GM21381 (cell line): ENCODE measurements around the gene USP17L26.
"Not testable (repeated sequence)": the region's sequence is repeated elsewhere in the genome, so short reads cannot be mapped to it uniquely, and the experiment has no call there.

Source experiments
- ATAC-seq: cut with Tn5 transposase; IDR thresholded peaks from one replicate; pipeline ENCODE4 v1.9.1; 2021; ENCODE audit warnings: mild to moderate bottlenecking, moderate library complexity; ENCODE audit not compliant: unreplicated experiment

USP17L26 gene, protein sequence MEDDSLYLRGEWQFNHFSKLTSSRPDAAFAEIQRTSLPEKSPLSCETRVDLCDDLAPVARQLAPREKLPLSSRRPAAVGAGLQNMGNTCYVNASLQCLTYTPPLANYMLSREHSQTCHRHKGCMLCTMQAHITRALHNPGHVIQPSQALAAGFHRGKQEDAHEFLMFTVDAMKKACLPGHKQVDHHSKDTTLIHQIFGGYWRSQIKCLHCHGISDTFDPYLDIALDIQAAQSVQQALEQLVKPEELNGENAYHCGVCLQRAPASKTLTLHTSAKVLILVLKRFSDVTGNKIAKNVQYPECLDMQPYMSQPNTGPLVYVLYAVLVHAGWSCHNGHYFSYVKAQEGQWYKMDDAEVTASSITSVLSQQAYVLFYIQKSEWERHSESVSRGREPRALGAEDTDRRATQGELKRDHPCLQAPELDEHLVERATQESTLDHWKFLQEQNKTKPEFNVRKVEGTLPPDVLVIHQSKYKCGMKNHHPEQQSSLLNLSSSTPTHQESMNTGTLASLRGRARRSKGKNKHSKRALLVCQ

DNA sequence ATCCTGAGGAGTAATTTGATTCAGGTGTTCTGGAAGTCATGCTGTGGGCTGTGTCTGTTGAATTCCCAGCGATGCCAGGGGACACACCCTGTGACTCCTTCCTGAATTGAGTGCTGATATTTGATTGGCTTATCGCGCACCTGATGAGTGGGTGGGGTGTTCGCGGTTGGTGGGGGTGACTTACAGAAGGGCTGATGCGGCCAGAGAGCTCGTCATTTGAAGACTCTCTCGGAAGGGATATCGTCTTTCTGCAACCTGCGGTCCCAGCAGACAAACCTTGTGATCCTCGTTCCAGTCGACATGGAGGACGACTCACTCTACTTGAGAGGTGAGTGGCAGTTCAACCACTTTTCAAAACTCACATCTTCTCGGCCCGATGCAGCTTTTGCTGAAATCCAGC, at the start of gene USP17L26:
USP17L26 (plus strand) TSS at position 301 of the 400 bp plus-strand sequence; CDS start at position 301, 0 bp downstream.
- not testable (repeated sequence) for ATAC-seq

DNA sequence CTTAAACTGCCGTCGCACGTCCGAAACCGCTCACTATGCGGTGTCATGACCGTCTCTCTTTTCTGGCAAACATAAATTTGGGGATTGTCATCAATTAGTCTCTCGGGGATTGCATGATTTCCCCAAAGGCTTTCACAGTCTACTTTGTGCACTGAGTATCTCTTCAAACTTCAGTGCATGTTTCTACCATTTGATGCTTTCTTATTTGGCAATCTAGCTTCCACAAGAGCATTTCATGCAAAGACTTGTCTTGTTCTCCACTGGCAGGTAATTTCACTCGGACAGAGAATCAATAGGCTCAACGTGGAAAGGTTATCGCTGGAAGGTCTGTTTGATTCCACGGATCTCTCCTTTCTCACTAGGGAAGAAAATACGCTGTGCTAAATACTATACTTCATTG, 10.3 kb upstream of the USP17L26 start:
- not testable (repeated sequence) for ATAC-seq

DNA sequence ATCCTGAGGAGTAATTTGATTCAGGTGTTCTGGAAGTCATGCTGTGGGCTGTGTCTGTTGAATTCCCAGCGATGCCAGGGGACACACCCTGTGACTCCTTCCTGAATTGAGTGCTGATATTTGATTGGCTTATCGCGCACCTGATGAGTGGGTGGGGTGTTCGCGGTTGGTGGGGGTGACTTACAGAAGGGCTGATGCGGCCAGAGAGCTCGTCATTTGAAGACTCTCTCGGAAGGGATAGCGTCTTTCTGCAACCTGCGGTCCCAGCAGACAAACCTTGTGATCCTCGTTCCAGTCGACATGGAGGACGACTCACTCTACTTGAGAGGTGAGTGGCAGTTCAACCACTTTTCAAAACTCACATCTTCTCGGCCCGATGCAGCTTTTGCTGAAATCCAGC, 9.6 kb upstream of the USP17L26 start, which contains the start of gene USP17L24:
USP17L24 (plus strand) TSS at position 301 of the 400 bp plus-strand sequence; CDS start at position 301, 0 bp downstream.
- not testable (repeated sequence) for ATAC-seq

DNA sequence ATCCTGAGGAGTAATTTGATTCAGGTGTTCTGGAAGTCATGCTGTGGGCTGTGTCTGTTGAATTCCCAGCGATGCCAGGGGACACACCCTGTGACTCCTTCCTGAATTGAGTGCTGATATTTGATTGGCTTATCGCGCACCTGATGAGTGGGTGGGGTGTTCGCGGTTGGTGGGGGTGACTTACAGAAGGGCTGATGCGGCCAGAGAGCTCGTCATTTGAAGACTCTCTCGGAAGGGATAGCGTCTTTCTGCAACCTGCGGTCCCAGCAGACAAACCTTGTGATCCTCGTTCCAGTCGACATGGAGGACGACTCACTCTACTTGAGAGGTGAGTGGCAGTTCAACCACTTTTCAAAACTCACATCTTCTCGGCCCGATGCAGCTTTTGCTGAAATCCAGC, 4.8 kb upstream of the USP17L26 start, which contains the start of gene USP17L25:
USP17L25 (plus strand) TSS at position 301 of the 400 bp plus-strand sequence; CDS start at position 301, 0 bp downstream.
- not testable (repeated sequence) for ATAC-seq

DNA sequence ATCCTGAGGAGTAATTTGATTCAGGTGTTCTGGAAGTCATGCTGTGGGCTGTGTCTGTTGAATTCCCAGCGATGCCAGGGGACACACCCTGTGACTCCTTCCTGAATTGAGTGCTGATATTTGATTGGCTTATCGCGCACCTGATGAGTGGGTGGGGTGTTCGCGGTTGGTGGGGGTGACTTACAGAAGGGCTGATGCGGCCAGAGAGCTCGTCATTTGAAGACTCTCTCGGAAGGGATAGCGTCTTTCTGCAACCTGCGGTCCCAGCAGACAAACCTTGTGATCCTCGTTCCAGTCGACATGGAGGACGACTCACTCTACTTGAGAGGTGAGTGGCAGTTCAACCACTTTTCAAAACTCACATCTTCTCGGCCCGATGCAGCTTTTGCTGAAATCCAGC, 4.6 kb downstream of the USP17L26 start, which contains the start of gene USP17L5:
USP17L5 (plus strand) TSS at position 301 of the 400 bp plus-strand sequence; CDS start at position 301, 0 bp downstream.
- not testable (repeated sequence) for ATAC-seq

DNA sequence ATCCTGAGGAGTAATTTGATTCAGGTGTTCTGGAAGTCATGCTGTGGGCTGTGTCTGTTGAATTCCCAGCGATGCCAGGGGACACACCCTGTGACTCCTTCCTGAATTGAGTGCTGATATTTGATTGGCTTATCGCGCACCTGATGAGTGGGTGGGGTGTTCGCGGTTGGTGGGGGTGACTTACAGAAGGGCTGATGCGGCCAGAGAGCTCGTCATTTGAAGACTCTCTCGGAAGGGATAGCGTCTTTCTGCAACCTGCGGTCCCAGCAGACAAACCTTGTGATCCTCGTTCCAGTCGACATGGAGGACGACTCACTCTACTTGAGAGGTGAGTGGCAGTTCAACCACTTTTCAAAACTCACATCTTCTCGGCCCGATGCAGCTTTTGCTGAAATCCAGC, 9.4 kb downstream of the USP17L26 start, which contains the start of gene USP17L27:
USP17L27 (plus strand) TSS at position 301 of the 400 bp plus-strand sequence; CDS start at position 301, 0 bp downstream.
- not testable (repeated sequence) for ATAC-seq

DNA sequence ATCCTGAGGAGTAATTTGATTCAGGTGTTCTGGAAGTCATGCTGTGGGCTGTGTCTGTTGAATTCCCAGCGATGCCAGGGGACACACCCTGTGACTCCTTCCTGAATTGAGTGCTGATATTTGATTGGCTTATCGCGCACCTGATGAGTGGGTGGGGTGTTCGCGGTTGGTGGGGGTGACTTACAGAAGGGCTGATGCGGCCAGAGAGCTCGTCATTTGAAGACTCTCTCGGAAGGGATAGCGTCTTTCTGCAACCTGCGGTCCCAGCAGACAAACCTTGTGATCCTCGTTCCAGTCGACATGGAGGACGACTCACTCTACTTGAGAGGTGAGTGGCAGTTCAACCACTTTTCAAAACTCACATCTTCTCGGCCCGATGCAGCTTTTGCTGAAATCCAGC, 14.1 kb downstream of the USP17L26 start, which contains the start of gene USP17L28:
USP17L28 (plus strand) TSS at position 301 of the 400 bp plus-strand sequence; CDS start at position 301, 0 bp downstream.
- ATAC-seq: not testable (repeated sequence)

DNA sequence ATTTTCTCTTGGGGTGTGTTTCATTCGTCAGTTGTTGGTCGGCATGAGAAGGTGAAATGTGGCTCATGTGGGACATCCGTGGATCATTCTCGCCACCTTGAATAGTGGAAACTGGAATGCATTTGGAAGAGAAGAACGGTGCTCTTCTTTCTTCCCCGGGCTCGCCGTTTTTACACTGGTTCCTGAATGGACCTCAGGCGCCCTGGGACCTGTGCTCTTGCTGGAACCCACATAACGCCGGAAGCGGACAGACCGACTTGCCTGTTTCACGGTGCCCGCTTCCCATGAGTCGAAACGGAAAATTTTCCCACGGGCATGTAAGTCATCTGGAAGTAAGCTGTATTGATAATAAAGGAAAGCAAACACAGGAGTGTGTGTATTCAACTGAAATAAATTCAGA, 16.4 kb downstream of the USP17L26 start:
- not testable (repeated sequence) for ATAC-seq

DNA sequence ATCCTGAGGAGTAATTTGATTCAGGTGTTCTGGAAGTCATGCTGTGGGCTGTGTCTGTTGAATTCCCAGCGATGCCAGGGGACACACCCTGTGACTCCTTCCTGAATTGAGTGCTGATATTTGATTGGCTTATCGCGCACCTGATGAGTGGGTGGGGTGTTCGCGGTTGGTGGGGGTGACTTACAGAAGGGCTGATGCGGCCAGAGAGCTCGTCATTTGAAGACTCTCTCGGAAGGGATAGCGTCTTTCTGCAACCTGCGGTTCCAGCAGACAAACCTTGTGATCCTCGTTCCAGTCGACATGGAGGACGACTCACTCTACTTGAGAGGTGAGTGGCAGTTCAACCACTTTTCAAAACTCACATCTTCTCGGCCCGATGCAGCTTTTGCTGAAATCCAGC, 18.9 kb downstream of the USP17L26 start, which contains the start of gene USP17L29:
USP17L29 (plus strand) TSS at position 301 of the 400 bp plus-strand sequence; CDS start at position 301, 0 bp downstream.
- ATAC-seq: not testable (repeated sequence)

DNA sequence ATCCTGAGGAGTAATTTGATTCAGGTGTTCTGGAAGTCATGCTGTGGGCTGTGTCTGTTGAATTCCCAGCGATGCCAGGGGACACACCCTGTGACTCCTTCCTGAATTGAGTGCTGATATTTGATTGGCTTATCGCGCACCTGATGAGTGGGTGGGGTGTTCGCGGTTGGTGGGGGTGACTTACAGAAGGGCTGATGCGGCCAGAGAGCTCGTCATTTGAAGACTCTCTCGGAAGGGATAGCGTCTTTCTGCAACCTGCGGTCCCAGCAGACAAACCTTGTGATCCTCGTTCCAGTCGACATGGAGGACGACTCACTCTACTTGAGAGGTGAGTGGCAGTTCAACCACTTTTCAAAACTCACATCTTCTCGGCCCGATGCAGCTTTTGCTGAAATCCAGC, 28.4 kb downstream of the USP17L26 start, which contains the start of gene USP17L30:
USP17L30 (plus strand) TSS at position 301 of the 400 bp plus-strand sequence; CDS start at position 301, 0 bp downstream.
- not testable (repeated sequence) for ATAC-seq

DNA sequence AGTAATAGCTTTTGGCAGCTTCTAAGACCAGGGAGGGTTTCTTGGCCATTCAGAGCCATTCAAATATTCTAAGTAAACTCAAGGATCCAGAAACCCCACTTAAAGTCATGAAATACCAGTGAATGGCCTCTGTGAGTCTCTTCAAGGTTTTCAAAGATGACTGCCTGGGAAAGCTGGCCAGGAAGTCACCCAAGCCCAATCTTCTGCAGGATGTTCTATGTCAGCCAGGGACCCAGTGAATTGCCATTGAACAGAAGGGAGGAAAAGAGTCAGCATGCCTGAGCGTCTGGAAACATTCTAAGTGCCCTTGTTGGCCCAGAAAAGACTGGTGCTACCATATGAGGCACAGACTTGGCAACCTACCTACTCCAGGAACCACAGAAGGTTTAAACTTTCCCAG, 45.4 kb downstream of the USP17L26 start:
- not testable (repeated sequence) for ATAC-seq

DNA sequence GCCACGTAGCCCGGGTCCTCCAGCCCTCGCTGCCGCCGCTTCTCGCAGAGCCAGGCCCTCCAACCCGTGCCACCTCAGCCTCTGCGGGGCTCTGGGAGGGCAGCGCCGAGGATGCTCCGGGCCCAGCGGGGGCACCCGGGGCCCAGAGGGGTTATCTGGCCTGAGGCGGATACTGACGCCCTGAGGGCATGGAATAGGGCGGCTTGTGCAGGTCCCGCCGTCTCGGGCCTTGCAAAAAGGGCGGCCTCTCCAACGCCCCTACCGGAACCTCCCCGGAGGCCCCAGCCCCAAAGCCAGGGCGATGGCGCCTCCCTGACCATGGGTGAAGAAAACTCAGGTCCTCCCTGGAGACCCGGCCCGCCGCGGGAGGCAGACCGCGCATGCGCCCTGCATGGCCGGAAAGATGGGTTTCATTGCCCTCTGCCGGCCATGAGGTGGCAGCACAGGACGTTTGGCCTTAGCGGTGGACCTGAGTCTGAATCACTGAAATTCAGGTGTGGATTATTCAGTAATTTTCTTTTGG, 46.6 kb downstream of the USP17L26 start:
- ATAC-seq: not testable (repeated sequence)

DNA sequence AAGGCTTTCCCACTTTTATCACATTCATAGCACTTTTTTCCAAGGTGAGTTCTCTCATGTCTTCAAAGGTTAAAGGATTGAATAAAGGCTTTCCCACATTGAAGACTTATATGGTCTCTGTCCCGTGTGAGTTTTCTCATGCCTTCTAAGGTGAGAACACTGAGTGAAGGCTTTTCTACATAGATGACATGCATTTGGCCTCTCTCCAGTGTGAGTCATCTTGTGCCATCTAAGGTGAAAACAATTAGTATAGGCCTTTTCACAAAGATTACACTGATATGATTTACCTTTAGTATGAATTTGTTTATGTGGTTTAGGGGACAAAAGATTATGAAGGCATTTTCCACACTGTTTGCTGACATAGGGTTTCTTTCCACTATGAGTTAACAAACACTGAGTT, 49.7 kb downstream of the USP17L26 start:
- no peak for ATAC-seq
